Kidney (tissue), 14 donors: Measurements from ENCODE around the gene ATP11A. TPM values are rescaled to one million over a fixed set of nuclear protein-coding genes. Genes with fewer than 3 reads are reported as not detected.
A peak's percentile ranks its signal among the peaks of the same experiment; 100 is the strongest.
"Not testable (repeated sequence)": the region's sequence is repeated elsewhere in the genome, so short reads cannot be mapped to it uniquely, and the experiment has no call there.

ENCODE experiments used
- DNase-seq, 5 donors: peaks; one replicate each; pipeline ENCODE4 v3.0.0-alpha.2; 2013 to 2020
- FAIRE-seq: peaks from 2 replicates; lab custom pipeline; 2012; peaks lifted over from hg19 to GRCh38; lab: Jason Lieb, UNC
- H3K27ac ChIP-seq, 2 donors: one replicate each; pipeline ENCODE4 v1.7.0; 2013; ENCODE audit warnings: low read depth in 2 of 2, low read length in 2 of 2, inconsistent platforms in 1 of 2
- H3K27me3 ChIP-seq: one replicate; pipeline ENCODE4 v1.7.1; 2013; ENCODE audit warnings: low read length, inconsistent platforms; ENCODE audit not compliant: control insufficient read depth, insufficient read depth
- H3K36me3 ChIP-seq, 3 donors: one replicate each; pipeline versions ENCODE4 v1.7.0 to v1.7.1; 2013; ENCODE audit warnings: low read length in 3 of 3, control low read depth in 1 of 3, inconsistent platforms in 1 of 3; ENCODE audit not compliant: insufficient read depth in 3 of 3, control insufficient read depth in 2 of 3
- H3K4me1 ChIP-seq, 3 donors: one replicate each; pipeline versions ENCODE4 v1.7.0 to v1.7.1; 2013; ENCODE audit warnings: low read length in 3 of 3, inconsistent platforms in 1 of 3, low read depth in 1 of 3; ENCODE audit not compliant: control insufficient read depth in 2 of 3, insufficient read depth in 2 of 3
- H3K4me3 ChIP-seq, 3 donors: one replicate each; pipeline versions ENCODE4 v1.7.0 to v1.8.1; 2013; ENCODE audit warnings: low read length in 3 of 3, control low read depth in 1 of 3, inconsistent platforms in 1 of 3
- H3K9ac ChIP-seq, 3 donors: one replicate each; pipeline versions ENCODE4 v1.7.0 to v1.7.1; 2013; ENCODE audit warnings: low read length in 3 of 3, control low read depth in 1 of 3, inconsistent platforms in 1 of 3
- H3K9me3 ChIP-seq, 3 donors: one replicate each; pipeline versions ENCODE4 v1.7.0 to v1.7.1; 2013; ENCODE audit warnings: low read length in 3 of 3, control low read depth in 1 of 3, inconsistent platforms in 1 of 3; ENCODE audit not compliant: control insufficient read depth in 2 of 3, insufficient read depth in 1 of 3
- intact Hi-C: fragments of 100-400 bp; cut with DNase I; formaldehyde crosslinking; loops from one replicate; pipeline ENCODE4 v1.11.1; 2022
- polyA plus RNA-seq: library from polyadenylated mRNA; stranded (reverse); fragments of 350-450 nt; fragmentation: Illumina TruSeq; extraction: RNeasy Lipid Tissue Mini Kit (QIAGEN cat#74804); gene quantifications from one replicate; pipeline ENCODE4 v1.2.3, GENCODE V29; 2014; ENCODE audit warnings: low read depth, low replicate concordance; ENCODE audit not compliant: insufficient read depth
- total RNA-seq: library from RNA; stranded (reverse); fragmentation: NEBNext Ultra II Directional; extraction: Animal tissue kit (Norgen Biotek cat#: 25700); gene quantifications from one replicate; pipeline ENCODE4 v1.2.1, GENCODE V29; 2021
- TF ChIP-seq, protein P1 (sequence below): IDR thresholded peaks from 3 replicates; pipeline ENCODE4 v1.5.1; 2012; ENCODE audit warnings: mild to moderate bottlenecking, moderate library complexity, borderline replicate concordance; ENCODE audit not compliant: insufficient read depth; ENCODE audit errors: extremely low read depth
- donor health status: control.
- donor health status: control.
- donor health status: control.
- donor health status: control.
- donor health status: control.
- donor health status: DM: yes; HTN: yes; CAD: no.
- donor health status: Normal renal cell carcinoma (clear cell type).

ATP11A gene
- total and polyA plus RNA-seq, 2 donors from 2014 or later = 4.9 to 212 TPM

GRCh38 chr13:112799394-112799793 lies 109.6 kb downstream of the ATP11A start:
- H3K36me3 ChIP-seq = no peaks in the 10 kb centered on the region
- no peak overlapping the region for H3K27ac ChIP-seq
- H3K9me3 ChIP-seq = no peaks in the 10 kb centered on the region
- H3K4me1 ChIP-seq = peaks cover 0 to 8% (median 2%) of the 10 kb centered on the region in 3 donors
- intact Hi-C loops = no loop called here
- TF ChIP-seq, protein P1, sequence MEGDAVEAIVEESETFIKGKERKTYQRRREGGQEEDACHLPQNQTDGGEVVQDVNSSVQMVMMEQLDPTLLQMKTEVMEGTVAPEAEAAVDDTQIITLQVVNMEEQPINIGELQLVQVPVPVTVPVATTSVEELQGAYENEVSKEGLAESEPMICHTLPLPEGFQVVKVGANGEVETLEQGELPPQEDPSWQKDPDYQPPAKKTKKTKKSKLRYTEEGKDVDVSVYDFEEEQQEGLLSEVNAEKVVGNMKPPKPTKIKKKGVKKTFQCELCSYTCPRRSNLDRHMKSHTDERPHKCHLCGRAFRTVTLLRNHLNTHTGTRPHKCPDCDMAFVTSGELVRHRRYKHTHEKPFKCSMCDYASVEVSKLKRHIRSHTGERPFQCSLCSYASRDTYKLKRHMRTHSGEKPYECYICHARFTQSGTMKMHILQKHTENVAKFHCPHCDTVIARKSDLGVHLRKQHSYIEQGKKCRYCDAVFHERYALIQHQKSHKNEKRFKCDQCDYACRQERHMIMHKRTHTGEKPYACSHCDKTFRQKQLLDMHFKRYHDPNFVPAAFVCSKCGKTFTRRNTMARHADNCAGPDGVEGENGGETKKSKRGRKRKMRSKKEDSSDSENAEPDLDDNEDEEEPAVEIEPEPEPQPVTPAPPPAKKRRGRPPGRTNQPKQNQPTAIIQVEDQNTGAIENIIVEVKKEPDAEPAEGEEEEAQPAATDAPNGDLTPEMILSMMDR = no peak
- FAIRE-seq (no peak), DNase-seq (no peak)
- no peak overlapping the region for H3K9ac ChIP-seq
- H3K27me3 ChIP-seq = no peaks in the 10 kb centered on the region
- no peak overlapping the region for H3K4me3 ChIP-seq

GRCh38 chr13:112800057-112800456 lies 110.2 kb downstream of the ATP11A start:
- H3K4me3 ChIP-seq = no peak overlapping the region
- H3K27me3 ChIP-seq = no peaks in the 10 kb centered on the region
- H3K9me3 ChIP-seq = no peaks in the 10 kb centered on the region
- H3K36me3 ChIP-seq = no peaks in the 10 kb centered on the region
- intact Hi-C loops = no loop called here
- no peak overlapping the region for H3K27ac ChIP-seq
- no peak overlapping the region for H3K9ac ChIP-seq
- peaks cover 0 to 8% (median 2%) of the 10 kb centered on the region in 3 donors for H3K4me1 ChIP-seq
- TF ChIP-seq, protein P1 = no peak
- FAIRE-seq (peak; percentile 23), DNase-seq (no peak)

- H3K27ac ChIP-seq, H3K4me3 ChIP-seq, DNase-seq, H3K27me3 ChIP-seq, intact Hi-C loops, H3K36me3 ChIP-seq, FAIRE-seq, H3K9me3 ChIP-seq, H3K9ac ChIP-seq, H3K4me1 ChIP-seq: not testable (repeated sequence)
Measured at GRCh38 chr13:112800807-112801206, 111.0 kb downstream of the ATP11A start.

DNA sequence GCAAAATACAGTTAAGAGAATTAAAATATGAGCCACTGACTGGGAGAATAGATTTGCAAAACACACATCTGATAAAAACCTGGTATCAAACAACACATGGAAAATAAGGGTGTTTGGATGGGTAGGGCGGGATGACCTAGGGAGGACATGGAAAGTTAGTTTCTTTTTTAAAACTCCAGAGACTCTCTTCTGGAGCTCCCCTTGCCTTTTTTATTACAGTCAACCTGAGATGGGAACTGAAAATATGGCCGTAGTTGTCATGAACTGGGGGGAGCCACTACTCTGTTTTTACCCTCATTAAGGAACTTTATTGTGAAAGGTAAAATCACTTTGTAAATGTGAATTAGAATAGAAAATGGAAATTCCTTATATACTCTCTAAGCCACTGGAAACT lies 113.0 kb downstream of the ATP11A start:
- no peak overlapping the region for H3K27ac ChIP-seq
- FAIRE-seq (no peak), DNase-seq (no peak)
- no peaks in the 10 kb centered on the region for H3K9me3 ChIP-seq
- H3K36me3 ChIP-seq = peaks cover 0 to 2% (median 0%) of the 10 kb centered on the region in 3 donors
- no peaks in the 10 kb centered on the region for H3K4me1 ChIP-seq
- intact Hi-C loops = no loop called here
- TF ChIP-seq, protein P1 = no peak
- H3K4me3 ChIP-seq = no peak overlapping the region
- H3K9ac ChIP-seq = no peak overlapping the region
- H3K27me3 ChIP-seq = no peaks in the 10 kb centered on the region
